GM19193 (cell line): ENCODE results near the gene TAGLN2.

Experiments
- POLR2A ChIP-seq: IDR thresholded peaks from 4 replicates; pipeline ENCODE4 v1.6.1; 2011; ENCODE audit not compliant: insufficient read depth, insufficient read length; ENCODE audit errors: extremely low read depth

The TAGLN2 gene

GRCh38 chr1:159933347-159933746 lies 8.0 kb upstream of the TAGLN2 start:
- no peak for TF ChIP-seq POLR2A

DNA sequence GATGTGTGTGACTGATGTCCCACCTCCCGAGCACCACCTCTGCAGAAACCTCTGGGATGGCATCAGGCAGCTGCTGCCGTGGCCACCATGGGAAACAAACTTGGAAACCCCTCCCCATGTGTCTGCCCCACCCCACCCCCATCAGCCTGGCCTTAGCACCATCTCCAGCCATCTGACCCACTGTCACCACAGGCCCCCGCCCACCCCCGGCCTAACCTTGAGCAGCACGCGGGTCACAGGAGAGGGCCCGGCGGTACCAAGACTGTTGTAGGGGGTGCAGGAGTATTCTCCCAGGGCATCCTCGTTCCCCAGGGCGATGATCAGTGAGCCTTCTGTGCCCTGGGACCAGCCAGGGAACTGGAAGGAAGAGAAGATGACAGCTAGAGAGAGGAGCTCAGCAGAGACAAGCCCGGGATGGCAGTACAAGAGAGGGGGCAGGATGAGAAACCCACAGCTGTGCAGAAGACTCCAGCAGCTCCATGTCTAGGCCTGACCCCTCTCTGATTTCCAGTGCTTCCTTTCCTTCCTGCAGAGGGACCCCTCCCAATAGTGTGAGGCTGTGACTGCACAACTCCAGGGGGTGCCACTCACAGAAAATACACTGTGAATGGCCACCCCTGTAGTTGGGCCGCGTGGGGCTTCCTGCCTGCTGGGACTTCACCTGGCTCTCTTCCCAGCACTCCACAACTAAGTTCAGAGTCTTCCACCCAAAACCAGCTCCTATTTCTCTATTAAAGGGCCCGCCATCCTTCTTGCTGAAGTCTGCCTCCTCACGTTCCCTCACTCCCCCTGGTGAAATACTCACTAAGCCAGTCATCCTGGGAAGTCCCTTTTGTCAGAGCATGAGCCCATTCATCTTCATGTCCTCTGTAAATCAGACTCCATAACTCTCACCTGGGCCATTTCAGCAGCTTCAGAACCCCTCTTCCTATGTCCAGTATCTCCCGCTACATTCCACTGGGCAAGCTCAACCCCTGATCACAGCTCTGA lies 7.3 kb upstream of the TAGLN2 start:
- TF ChIP-seq POLR2A, result no peak

DNA sequence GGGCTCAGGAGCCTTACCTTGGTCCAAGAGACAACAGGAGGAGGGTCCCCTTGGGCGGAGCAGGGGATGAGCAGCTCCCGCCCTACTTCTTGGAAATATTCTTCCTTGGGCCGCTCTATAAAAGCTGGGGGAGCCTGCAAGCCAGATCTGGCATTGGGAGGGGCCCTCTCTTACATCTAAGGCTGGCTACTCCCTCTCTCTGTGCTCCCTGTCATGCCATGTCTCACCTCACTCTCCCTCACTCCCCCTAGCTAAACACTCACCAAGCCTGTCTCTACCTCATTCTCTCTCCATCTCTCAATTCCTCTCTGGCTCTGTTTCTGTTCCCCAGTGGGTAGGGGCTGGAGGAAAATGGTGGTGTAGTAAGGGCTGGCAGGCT lies 6.5 kb upstream of the TAGLN2 start:
- no peak for TF ChIP-seq POLR2A

DNA sequence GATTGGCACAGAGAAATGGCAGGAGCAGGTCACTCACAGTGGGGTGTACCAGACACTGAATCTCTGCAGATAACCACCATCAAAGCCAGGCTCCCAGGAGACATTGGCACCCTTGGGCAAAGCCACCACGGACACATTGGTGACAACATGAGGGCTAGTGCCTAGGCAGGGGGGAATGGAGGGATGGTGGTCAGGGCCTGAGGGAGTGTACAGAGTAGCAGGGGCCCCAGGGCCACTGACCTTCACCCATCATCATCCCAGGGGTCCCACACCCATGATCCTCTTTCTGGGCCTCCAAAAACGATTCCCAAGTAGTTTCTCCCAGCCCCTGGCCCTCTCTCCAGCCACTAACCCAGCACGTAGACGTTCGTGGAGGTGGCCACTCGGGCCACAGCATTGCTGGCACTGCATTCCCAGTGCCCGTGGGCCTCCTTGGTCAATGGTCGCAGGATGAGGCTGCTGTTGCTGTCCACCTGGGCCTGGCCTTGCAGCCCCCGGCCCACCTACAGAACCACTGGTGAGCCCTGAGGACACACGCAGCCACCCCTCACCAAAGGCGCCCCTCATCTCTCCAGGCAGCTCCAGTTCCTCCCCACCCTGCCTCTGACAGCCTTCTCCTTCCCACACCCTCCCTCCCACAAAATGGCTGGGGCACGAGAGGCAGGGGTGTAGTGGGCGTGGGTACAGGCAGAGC lies 5.9 kb upstream of the TAGLN2 start:
- TF ChIP-seq POLR2A, result no peak

- no peak for TF ChIP-seq POLR2A
Observed at GRCh38 chr1:159930634-159931033, 5.3 kb upstream of the TAGLN2 start.

GRCh38 chr1:159930216-159930615 lies 4.9 kb upstream of the TAGLN2 start:
- no peak for TF ChIP-seq POLR2A

DNA sequence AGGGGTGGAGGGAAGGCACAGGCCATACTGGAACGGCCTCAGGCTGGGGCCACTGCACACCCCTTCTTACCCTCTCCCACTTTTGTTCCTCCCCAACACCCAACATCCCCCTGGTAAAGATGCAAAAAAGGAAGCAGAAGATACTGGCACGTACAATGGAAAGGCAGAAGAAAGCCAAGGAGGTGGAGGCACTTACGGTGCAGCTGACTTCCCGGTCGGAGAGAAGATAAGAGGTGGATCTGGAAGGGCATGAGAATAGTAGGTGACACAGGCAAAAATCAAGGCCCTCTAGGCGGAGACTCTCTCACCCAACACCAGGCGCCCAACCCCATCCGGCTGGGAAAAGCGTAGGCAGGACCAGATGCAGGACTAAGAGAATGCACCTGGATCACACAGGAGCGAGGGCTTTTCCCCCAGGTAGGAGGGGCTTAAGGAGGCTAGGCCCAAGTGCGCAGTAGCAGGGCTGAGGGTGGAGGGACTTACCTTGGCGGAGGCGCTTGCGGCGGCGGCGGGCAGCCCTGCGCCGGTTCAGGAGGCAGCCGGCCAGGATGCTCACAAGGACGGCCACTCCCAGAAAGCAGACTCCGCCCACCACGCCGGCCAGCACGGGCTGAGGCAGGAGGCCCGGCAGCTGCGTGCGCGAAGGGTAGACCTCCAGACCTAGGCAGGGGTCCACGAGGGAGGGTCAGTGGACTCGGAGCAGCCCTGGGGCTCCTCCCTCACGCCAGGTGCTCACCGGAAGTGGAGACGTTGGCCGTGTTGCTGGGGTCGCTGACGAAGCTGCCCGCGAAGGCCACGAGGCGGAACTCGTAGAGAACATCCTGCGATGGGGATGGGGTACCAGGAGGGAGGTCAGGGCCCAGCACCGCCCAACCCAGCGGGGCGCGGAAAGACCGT lies 4.1 kb upstream of the TAGLN2 start:
- TF ChIP-seq POLR2A, result no peak

GRCh38 chr1:159928491-159929050 lies 3.3 kb upstream of the TAGLN2 start:
- no peak for TF ChIP-seq POLR2A

- no peak for TF ChIP-seq POLR2A
Observed at GRCh38 chr1:159927849-159928431, 2.6 kb upstream of the TAGLN2 start.

DNA sequence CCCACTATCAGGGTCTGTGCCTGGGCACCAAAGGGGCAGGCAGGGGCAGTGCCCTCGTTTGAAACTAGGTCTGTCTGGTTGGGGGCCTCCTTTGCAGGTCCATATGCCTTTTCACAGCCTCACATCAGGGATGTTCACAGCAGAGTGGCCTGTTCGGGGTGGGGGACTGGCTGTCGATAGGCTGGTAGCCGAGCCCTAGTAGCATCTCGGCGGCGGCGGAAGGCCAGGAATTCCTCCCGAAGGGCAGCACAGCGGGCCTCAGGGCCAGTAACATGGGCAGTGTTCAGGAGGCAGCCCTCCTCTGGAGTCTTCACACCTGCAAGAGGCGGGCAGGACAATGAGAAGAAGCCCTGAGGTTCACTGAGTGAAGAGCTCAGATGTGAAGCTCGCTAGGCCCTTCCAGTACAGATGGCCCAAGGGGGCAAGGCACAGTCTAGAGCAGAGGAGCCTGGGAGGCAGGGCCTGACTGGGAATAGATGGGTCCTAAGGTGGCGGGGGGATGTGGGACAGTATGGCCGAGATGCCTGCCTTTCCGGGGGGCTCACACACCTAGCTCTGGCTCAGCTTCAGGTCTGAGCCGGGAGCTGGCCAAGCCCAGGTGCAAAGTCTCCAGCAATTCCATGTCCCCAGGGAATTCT lies 2.0 kb upstream of the TAGLN2 start:
- TF ChIP-seq POLR2A, result no peak

DNA sequence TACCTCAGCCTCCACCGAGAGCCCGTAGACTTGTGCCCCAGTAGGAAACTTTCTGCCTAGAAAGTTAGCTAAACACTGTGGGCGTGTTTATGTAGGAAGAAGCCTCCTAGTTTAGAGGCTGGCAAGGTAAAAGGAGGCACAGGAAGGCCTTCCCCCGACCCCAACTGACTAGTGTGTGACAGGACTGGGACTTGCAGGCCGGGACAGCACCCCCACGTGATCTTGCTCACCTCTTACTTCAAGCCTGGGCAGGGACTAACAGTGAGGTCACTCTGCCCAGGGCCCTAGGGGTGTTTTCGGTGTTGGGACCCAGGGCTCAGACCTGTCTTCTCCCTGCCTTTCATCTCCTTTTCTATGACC lies 392 bp upstream of the TAGLN2 start:
- no peak for TF ChIP-seq POLR2A

DNA sequence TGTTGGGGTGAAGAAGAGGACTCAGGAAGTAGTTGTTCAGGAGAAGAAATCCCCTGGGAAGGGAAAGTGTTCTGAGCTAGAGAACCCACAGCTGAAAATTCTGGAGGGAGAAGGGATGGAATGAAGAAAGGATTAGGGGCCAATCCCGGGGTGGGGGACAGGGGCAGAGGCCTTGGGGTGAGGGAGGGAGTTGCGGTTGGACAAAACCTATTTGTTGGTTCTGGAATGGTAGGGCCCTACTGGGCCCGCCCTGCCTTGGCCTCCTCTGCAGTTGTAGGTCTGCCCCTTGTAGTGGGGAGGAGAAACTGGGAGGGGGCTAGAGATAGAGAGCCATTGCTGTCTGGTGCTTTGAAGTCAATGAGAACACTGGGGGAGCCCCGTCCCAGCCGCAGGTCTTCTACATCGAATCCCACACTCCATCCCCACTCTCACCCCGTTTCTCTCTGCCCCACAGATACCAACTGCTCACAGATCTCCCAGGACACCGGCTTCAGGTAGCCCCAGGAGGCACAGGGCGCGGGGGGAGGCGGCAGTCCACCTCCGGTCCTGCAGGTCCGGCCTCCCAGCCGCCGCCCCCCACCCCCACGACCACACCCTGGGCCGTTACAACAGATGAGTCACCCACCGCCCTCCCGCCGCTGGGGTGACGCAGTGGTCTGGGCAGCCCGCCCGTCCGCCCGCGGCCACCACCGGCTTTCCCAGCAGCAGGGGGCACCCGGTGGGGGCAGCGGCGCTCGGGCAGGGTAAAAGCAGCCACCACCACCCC lies 1.1 kb downstream of the TAGLN2 start:
- TF ChIP-seq POLR2A, result no peak
